Osteocyte (in vitro differentiated cells): Measurements from ENCODE around the gene CACFD1. TPM values are rescaled to one million over a fixed set of nuclear protein-coding genes. Genes with fewer than 3 reads are reported as not detected.

Source experiments
- DNase-seq: peaks from one replicate; pipeline ENCODE4 v3.0.0; 2021; ENCODE audit warnings: mixed read lengths; ENCODE audit not compliant: unreplicated experiment; ENCODE audit errors: extremely low spot score
- H3K27ac Mint-ChIP-seq: one replicate; pipeline ENCODE4 v1.8.0; 2021; ENCODE audit warnings: mild to moderate bottlenecking, mixed read lengths; ENCODE audit not compliant: unreplicated experiment
- H3K27me3 Mint-ChIP-seq: one replicate; pipeline ENCODE4 v1.8.0; 2021; ENCODE audit warnings: mixed read lengths; ENCODE audit not compliant: unreplicated experiment
- H3K36me3 Mint-ChIP-seq: one replicate; pipeline ENCODE4 v1.8.0; 2021; ENCODE audit warnings: mixed read lengths; ENCODE audit not compliant: unreplicated experiment
- H3K4me1 Mint-ChIP-seq: one replicate; pipeline ENCODE4 v1.8.0; 2021; ENCODE audit warnings: mixed read lengths; ENCODE audit not compliant: unreplicated experiment
- H3K4me3 Mint-ChIP-seq: one replicate; pipeline ENCODE4 v1.8.0; 2021; ENCODE audit warnings: mild to moderate bottlenecking, moderate library complexity, mixed read lengths; ENCODE audit not compliant: unreplicated experiment
- H3K9me3 Mint-ChIP-seq: one replicate; pipeline ENCODE4 v1.8.0; 2021; ENCODE audit warnings: mixed read lengths; ENCODE audit not compliant: unreplicated experiment
- CTCF ChIP-seq: fragments of 200-600 bp; sonication (generic); IDR thresholded peaks from 2 replicates; pipeline ENCODE4 v1.5.0; 2021; ENCODE audit warnings: antibody characterized with exemption, mild to moderate bottlenecking, moderate library complexity
- total RNA-seq: library from RNA; stranded (reverse); gene quantifications from 2 replicates; pipeline ENCODE4 v1.2.1, GENCODE V29; 2021

Gene CACFD1
- total RNA-seq, 1 donor from 2014 or later = 29.3 TPM

DNA sequence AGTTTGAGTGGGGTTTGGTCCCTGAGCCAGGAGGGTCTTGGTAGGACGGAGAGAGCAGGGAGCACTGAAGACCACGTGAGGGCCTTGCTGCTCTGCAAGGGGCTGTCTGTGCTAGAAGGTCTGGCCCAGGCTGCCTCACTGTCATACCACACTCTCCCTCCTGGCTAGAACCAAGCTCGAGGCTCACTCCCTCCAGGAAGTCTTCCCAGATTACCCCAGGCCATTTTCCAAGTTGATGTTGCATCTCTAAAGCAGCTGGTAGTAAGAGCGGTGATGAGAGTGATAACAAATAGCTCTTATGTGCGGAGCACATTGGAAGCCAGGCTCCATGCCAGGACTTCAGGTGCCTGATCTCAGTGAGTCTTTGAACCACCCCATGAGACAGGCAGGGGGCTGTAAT, 58.4 kb downstream of the CACFD1 start:
- Mint-ChIP-seq H3K27ac (no peak overlapping the region), H3K4me1 (peaks cover 16% of the 10 kb centered on the region), H3K9me3 (no peaks in the 10 kb centered on the region), H3K27me3 (no peaks in the 10 kb centered on the region), H3K4me3 (no peak overlapping the region), H3K36me3 (no peaks in the 10 kb centered on the region)
- TF ChIP-seq CTCF = no peak
- no peak for DNase-seq

DNA sequence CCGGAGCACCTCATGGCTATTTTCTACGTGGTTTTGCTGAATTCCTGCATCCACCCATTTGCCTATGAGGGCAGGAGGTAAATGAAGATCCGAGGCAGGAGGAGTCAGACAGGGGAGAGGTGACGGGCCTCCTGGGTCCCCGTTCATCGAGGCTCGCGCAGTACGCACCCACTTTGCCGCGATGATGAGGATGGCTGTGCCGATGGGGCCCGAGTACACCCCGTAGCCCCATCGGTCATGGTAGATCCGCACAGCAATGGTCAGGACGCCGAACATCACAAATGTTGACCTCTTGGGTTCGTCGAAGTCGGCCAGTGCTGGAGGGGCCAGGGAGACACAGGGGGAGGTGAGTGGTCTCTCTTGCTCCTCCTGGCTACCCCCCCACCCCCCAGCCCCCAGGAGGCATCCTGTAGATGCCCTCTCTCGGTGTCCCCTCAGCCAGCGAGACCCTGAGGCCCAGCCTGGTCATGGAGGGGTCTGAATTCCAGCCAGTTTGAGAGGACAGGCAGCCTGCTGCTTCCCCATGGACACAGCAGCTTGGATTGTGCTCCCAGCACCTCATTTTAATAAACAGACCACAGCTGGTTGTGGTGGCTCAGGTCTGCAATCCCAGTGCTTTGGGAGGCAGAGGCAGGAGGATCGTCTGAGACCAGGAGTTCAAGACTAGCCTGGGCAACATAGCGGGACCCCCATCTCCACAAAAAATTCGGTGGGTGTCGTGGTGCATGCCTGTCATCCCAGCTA, 59.1 kb downstream of the CACFD1 start:
- no peak for DNase-seq
- TF ChIP-seq CTCF = no peak
- Mint-ChIP-seq H3K4me1 (peaks cover 10% of the 10 kb centered on the region), H3K9me3 (no peaks in the 10 kb centered on the region), H3K36me3 (no peaks in the 10 kb centered on the region), H3K27ac (no peak overlapping the region), H3K27me3 (no peaks in the 10 kb centered on the region), H3K4me3 (no peak overlapping the region)

DNA sequence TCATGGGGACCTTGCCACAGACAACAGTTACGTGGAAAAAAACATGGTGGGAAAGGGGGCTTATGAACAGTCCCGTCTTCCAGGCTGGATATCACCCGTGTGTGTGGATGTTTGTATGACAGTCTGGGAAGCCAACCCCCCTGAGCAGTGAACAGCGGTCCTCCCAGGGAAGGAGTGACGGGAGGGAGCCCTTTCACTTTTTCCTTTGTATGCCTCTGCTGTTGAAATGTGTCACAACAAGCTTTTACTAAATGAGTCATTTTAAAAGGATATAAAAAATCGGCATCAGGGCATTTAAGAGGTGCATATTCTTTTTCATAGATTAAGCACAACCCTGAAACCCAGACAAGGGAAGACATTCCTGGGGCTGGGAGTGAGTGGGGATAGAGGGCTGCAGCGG, 59.9 kb downstream of the CACFD1 start:
- Mint-ChIP-seq H3K4me1 (peaks cover 5% of the 10 kb centered on the region), H3K27ac (no peak overlapping the region), H3K4me3 (no peak overlapping the region), H3K36me3 (no peaks in the 10 kb centered on the region), H3K27me3 (no peaks in the 10 kb centered on the region), H3K9me3 (no peaks in the 10 kb centered on the region)
- no peak for DNase-seq
- TF ChIP-seq CTCF = no peak

DNA sequence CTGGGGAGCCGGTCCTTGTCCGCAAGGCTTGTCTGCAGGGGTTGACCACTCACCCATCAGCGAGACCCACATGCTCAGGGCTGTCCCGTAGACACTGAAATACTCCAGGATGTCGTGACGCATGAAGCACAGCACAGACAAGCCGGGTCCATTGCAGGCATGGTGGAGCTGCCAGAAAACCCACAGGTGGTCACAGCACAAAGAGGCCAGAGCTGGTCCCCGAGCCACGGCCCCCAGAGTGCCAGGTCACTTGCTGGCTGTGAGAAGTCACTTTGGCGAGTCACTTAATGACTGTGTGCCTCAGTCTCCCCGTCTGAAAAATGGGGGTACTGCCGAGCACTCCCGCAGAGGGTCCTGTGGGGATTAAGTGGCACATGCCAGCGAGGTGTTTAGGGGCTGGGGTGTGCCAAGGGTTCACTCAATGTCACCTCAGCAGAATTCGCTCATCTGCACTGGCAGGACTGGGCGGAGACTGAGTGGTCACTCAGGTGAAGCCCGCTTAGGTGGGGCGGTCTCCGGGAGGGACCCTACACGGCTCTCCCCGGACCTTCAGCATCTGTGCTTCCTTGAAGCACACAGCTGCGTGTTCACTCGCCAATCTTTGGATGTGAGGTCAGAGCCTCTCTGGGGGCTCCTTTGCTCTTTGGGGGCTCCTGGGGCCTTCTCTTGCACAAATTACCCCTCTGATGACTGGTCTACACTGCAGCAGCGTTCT, 60.5 kb downstream of the CACFD1 start:
- no peak for DNase-seq
- TF ChIP-seq CTCF = no peak
- Mint-ChIP-seq H3K27ac (no peak overlapping the region), H3K27me3 (no peaks in the 10 kb centered on the region), H3K36me3 (no peaks in the 10 kb centered on the region), H3K9me3 (no peaks in the 10 kb centered on the region), H3K4me1 (peaks cover 3% of the 10 kb centered on the region), H3K4me3 (no peak overlapping the region)

Other genes starting within 250 kb of the CACFD1 start
- not detected in 2 replicates for gene ABO, start 184.8 kb upstream of the CACFD1 start, total RNA-seq
- gene SURF6, start 123.8 kb upstream of the CACFD1 start, total RNA-seq = 16.0 and 19.8 TPM in 2 replicates
- gene MED22, start 111.8 kb upstream of the CACFD1 start, total RNA-seq = 23.4 and 27.6 TPM in 2 replicates
- 1,770 and 1,772 TPM in 2 replicates for gene RPL7A, start 111.8 kb upstream of the CACFD1 start, total RNA-seq
- 36.2 and 39.4 TPM in 2 replicates for gene SURF1, start 103.5 kb upstream of the CACFD1 start, total RNA-seq
- gene SURF2, start 103.4 kb upstream of the CACFD1 start, total RNA-seq = 15.4 and 16.3 TPM in 2 replicates
- gene SURF4, start 83.9 kb upstream of the CACFD1 start, total RNA-seq = 190 and 201 TPM in 2 replicates
- gene STKLD1, start 83.6 kb upstream of the CACFD1 start, total RNA-seq = 3.5 and 5.1 TPM in 2 replicates
- 22.2 and 22.8 TPM in 2 replicates for gene REXO4, start 42.0 kb upstream of the CACFD1 start, total RNA-seq
- 7.4 and 8.8 TPM in 2 replicates for gene ADAMTS13, start 37.6 kb upstream of the CACFD1 start, total RNA-seq
- 8.0 and 8.4 TPM in 2 replicates for gene SLC2A6, start 19.1 kb downstream of the CACFD1 start, total RNA-seq
- gene MYMK, start 65.0 kb downstream of the CACFD1 start, total RNA-seq = not detected in 2 replicates
- 0.10 and 0.11 TPM in 2 replicates for gene ADAMTSL2, start 74.7 kb downstream of the CACFD1 start, total RNA-seq
- not detected in 2 replicates for gene FAM163B, start 149.4 kb downstream of the CACFD1 start, total RNA-seq
- not detected in 2 replicates for gene DBH, start 176.4 kb downstream of the CACFD1 start, total RNA-seq